Eye (tissue), 1 donor: ENCODE data around the gene GSTO2.

Experiments
- DNase-seq: peaks from one replicate; pipeline ENCODE4 v3.0.0-alpha.2; 2015

GSTO2 gene

DNA sequence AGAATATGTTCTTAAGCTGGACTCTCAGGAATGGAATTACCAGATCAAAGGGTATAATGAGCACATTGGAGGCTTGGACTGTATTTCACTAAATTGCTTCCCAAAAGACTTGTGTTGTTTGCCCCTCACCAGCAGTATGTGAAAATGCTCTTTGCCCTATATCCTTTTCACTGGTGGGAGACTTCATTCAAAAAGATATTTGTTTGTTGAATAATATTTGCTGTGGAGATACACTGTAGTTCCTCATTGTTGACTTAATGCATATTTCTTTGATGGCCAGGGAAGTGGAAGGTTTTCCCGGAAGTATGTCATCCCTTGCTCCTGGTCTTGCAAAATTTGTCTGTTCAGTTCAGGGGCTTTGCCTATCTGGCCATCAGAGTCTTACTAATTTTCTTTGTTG lies 19.4 kb downstream of the GSTO2 start:
- no peak for DNase-seq

DNA sequence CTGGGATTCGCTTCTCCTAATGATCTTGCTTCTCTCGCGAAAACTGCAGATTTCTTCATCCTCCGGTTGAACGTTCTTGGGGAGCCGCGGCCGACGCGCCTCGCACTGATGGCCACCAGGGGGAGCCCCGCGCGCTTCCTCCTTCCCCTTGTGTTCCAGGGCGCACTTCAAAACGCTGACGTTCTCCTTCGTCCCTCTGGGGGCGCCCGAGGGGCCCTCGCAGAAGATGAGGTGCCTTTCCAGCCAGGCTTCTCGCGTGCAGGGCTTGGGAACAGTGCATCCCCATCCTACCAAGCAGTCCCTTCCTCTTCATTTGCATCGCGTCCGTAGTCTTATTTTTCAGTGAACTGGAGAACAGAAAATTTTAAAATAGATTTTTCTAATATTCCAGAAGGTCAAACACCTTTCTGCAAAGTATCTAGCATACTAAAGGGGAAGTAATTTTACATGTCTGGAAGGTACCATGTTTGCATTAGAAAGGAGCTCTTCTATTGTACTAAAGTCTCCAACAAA lies 22.5 kb downstream of the GSTO2 start:
- DNase-seq, result peak; percentile 96

DNA sequence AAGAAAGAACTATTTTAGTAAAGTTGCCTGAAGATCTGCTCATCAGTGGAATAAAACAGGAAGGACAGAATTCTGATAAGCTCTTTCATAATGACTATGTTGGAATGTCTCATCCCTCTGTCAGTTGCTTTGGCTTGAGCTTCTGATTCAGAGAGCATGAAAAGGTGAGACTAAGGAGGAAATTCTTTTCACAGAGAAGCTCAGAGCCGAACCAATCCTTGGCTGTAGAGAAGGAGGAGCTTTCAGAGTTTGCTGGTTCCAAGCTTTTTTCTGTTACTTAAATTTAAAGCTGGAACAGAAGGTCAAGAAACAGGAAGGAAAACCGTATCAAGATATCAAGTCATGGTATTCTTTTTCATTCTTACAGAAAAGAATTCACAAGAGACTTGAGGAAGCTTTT lies 24.0 kb downstream of the GSTO2 start:
- no peak for DNase-seq

DNA sequence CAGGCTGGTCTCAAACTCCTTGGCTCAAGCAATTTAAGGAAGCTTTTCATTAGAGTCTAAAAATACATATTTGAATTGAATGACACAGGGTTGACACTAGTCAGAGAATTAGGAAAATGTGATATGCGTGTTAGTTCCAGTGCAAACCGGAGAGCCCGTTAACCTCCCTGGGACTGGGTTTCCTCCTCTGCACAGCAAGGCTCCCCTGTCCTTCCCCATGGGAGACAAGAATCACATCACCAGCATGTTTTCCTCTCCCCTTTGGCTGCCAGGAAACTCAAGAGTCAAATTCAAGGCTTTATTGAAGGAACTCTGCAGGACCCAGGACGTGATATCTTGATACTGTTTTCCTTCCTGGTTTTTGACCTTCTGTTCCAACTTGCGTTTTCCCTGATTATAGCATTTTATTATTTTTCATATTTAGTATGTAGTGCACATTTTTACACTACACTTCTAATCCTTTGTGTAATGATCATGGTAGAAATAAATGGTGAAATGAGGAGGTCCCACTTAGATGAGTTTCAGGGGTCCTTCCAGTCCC lies 24.9 kb downstream of the GSTO2 start:
- no peak for DNase-seq

DNA sequence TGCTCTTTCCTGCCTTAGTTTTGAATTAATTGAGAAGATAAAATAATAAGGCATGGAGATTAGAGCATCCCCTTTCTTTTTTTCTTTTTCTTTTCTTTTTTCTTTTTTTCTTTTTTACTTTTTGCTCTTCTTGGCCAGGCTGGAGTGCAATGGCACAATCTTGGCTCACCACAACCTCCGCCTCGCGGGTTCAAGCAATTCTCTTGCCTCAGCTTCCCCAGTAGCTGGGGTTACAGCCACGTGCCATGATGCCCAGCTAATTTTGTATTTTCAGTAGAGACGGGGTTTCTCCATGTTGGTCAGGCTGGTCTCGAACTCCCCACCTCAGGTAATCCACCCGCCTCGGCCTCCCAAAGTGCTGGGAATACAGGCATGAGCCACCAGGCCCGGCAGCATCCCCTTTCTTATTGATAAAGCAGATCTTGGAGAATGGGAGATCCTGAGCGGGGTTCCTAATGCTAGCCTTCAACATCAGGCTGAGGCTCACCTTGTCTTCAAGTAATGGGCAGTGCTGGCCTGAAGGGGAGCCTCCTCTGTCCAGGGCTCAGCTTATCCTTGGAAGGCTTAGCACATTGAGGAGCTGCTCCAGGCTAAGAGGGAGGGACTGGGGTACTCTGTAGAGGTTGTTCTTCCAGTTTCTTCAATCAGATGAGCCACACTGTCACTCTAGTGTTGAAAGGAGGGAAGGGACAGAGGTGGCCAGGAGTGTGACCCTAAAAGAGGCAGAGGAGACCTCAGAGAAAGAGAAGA lies 27.9 kb downstream of the GSTO2 start:
- DNase-seq, result no peak

DNA sequence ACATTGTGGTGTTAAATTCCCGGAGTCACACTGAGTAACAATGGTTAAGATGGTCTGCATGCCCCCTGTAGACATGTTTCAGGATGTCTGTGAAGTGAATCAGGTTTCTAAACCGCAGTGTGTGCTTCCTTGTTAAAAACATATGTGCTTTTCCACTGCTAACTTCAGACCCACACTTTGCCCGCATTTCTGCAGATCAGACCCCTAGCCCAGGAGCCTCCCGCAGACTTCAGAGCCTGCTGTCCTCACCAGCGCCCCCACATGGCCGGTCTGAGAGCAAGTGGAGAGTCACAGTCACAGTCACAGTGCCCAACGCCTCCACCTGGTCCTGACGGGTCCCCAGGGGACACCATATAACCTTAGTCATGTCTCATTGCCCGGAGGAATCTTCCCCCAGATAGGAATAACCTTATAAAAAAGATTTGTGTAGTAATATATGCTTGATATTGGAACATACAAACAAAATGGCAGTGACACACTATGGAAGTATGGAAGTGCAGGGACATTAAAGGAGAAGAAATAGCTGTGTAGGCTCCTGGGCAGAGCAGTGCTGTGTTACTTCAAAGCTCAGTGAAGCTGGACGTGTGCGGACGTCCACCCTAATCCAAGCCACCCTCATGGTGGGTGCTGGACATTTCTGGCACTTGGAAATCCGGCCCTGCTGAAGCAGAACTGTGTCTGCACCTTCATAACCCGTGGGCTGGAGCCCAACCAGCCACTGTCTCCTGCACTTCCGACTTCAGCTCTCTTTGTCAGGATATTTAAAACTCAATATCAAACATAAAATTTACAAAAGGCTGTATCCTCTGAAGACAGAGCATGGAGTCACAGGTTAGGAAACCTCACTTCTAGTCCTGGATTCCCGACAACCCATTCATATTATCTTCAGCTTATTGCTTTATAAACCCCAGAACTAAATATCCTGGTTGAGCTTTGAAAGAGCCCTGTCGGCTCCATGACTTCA lies 29.0 kb downstream of the GSTO2 start:
- DNase-seq, result no peak

DNA sequence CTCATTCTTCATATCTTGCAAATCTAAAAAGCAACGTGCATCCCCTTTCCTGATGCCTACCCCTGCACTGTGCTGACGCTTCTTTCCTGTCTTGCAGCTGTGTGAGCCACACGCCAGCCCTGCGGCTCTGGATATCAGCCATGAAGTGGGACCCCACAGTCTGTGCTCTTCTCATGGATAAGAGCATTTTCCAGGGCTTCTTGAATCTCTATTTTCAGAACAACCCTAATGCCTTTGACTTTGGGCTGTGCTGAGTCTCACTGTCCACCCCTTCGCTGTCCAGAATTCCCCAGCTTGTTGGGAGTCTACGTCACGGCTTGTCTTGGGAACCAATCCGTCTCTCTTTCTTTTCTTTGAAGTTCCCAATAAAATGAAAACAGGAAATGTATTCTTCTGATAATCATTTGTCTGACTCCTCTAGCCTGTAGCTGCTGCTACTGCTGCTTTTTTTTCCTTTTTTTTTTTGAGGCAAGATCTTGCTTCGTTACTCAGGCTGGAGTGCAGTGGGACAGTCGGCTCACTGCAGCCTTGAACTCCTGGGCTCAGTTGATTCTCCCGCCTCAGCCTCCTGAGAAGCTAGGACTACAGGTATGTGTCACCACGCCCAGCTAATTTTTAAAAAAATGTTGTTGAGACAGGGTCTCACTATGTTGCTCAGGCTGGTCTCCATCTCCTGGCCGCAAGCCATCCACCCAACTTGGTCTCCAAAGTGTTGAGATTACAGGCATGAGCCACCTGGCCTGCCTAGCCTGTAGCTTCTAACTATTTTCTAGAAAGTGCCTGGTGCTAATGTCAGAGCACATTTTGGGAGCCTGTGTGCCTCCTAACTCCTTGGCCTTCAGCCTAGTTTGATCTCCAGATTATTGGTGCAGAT lies 30.3 kb downstream of the GSTO2 start:
- no peak for DNase-seq

DNA sequence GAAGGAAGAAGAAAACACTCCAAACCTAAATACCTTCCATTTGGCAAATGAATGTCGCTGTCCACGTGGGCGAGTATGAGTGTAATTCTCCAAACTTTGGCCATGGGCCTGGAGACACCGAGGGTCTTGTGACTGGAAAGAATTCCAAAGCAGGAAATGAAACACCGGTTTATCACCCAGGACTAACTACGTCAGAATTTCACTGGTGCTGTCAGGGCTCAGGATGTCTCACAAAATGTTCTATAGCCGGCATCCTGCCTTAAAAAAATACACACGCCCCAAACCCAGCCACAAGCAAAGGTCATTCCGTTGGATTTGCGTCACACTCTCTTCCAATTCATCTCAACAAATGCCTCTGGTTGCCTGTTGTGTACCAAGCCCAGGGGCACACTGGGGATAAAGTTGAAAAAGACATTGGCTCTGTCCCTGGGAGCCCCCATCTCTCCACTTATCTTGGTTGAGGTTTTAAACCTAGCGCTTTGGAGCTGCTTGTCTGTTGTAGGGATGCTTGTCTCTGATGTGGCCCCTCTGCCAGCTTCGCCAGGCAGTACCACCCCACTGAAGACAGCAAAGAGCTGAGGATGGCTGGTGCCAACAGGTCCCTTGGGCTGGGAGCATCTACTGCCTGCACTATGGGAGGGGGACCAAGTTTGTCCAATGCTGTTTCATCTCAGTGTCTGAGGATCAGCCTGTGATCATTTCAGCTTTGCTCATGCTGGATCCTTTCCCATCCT lies 31.2 kb downstream of the GSTO2 start:
- no peak for DNase-seq

DNA sequence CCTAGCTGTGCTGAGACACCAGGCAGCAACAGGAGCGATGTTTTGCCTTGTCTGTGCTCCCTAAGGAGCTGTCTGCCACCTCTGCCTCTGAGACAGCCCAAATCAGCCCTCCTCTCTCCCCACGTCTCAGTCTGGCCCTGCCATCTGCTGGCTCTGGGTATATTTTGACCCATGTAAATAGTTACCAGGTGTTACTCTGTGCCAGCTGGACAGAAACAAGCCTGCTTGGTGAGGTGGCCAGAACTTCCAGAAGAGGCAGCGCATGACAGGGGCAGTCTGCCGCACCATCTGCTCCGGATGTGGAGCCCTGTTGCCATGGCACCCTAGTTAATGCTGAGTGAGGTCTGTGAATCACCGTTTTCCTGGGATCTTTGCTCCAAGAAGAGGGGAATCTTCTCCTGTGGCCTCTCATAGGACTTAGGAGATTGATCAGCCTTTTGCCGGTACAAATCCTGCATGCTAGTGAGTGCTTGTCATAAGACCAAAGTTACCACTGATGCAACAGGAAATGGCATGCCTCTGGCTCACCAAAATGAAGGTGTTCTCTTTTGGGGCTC lies 31.8 kb downstream of the GSTO2 start:
- peak; percentile 80 for DNase-seq

DNA sequence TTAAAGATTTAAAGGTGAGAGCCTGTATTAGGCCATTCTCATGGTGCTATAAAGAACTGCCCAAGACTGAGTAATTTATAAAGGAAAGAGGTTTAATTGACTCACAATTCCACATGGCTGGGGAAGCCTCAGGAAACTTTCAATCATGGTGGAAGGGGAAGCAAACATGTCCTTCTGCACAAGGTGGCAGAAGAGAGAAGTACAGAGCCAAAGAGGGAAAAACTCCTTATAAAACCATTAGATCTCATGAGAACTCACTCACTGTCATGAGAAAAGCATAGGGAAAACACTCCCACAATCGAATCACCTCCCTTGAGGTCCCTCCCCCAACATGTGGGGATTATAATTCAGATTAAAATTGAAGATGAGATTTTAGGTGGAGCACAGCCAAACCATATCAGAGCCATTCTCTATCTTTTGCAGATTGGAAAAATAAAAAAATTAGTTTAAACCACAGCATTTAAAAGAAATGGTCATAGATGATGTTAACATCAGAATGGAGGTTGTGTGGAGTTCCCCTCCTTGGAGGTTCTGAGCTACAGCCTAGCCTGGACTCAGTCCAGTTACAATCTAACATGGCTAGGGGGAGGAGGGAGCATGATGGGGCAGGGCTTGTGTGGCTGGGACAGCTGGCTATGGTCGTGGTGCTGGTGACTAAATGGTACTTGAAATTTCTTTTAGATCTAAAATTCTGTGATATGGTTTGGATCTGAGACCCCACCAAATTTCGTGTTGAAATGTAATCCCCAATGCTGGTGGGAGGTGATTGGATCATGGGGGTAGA lies 33.1 kb downstream of the GSTO2 start:
- no peak for DNase-seq

DNA sequence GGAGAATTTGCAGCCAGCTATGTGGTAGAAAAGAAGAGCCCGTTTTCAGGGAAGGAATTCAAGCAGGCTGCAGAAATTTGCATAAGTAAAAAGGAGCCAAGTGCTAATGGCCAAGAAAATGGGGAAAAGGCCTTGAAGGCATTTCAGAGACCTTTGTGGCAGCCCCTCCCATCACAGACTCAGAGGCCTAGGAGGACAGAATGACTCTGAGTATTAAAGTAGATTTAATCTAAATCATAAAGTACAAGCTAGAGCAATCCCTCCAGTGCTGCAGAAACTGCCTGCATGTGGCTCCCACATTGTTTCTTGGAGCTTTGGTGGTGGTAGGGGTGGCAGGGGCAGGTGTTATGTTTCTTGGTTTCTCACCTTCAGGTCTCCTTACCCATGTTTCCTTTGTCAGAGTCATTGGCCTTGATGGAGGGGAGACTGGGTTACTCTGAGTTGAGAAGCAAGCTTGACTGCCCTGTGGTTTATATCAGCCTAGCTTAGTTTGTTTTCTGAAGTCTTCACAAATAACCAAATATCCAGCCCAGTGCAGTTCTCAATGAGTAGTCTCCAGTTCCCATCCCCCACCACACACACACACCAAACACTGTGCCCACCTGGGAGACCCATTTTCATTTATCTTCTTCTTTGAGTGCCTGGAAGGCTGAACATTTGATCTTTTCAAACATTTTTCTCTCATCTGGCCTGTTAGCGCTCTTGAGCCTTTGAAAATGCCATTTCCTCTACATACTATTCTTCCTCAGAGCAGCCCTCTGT lies 34.8 kb downstream of the GSTO2 start:
- no peak for DNase-seq

DNA sequence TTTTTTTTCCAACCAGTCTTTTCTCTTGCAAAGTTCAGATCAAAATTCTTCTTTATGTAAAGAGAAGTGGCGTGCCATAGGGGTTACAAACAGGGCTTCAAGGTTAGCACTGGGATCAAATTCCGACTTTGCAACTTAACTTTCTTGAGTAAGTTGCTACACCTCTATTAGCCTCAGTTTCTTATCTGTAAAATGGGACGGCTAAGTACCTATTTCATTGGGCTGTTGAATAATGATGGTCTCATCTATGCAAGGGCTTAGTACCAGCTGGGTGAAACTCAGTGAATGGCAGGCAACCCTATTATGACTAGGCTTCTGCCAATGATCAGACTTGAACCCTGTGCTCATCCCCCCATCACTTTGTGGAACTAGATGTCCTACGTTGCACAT lies 35.4 kb downstream of the GSTO2 start:
- DNase-seq, result no peak

DNA sequence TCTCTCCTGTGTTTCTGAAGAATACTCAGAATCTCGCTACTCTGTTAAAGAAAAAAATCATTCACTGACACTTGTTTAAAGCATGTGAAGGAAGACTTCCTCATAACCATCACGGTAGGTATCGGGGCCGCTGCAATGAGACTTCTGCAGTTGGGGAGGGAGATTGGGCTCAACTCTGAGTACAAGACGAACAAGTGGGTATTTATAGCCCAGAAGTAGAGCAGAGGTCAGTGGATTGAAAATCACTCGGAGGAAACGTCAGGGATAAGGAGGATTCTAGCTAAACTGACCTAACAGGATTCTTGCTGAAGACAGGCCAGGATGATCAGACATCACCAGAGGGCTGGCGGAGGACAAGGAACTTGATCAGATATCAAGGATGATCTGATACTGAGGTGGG lies 35.9 kb downstream of the GSTO2 start:
- no peak for DNase-seq

DNA sequence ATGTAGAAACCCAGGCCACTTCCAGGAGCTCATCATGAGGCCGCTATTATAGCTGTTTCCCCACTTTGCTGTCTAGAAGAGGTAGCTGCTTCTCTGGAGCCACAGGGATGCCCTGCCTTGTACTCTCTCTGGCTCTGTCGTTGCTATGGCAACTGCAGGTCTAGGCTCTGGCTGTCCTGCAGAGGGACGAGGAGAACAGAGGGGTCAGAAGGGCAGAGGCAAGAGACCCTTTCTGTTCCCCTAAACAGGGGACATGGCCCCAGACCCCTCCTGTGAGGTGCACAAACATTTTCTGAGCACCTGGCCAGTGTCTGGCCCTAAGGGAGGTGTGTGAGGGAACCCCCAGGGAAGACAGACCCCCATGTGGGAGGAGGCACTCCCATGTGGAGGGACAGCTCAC lies 37.9 kb downstream of the GSTO2 start:
- peak; percentile 52 for DNase-seq

DNA sequence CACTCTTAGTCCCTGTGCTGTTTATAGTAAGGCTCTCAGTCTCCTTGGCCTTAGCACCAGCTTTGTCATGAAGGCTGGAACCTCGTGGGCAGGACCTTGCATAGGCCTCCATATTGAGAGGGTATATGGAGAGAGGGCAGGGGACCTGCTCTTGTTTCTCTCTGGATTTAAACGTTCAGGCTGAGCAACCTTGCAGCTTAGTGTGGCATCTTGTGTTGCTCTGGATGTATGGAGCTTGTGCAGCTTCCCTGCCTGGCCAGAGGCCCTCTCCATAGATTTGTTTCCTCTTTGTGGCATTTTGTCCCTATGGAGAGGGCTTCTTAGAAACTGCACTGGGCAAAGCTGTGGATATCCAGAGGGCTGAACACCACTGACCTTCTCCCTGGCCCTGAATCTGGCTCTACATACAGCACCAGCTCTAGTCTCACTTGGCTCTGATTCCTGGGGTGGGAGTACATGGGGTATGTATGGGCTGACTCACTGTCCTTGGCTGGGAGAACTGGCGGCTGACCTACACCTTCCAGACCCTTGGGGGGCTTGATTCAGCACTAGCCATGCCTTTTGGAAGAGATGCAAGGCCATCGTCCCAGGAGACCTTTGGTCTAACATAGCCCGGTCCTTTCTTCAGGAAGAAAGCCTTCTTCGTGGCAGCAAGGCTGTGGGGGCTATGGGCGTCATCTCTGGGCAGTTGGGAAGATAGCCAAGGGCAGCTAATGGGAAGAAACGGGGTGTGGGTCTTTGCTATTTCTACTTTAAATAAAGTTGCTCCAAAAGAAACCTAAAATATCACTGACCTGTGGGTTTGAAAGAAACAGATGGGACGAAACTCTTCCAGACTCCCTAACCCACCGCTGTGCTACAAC lies 38.8 kb downstream of the GSTO2 start:
- DNase-seq, result no peak

DNA sequence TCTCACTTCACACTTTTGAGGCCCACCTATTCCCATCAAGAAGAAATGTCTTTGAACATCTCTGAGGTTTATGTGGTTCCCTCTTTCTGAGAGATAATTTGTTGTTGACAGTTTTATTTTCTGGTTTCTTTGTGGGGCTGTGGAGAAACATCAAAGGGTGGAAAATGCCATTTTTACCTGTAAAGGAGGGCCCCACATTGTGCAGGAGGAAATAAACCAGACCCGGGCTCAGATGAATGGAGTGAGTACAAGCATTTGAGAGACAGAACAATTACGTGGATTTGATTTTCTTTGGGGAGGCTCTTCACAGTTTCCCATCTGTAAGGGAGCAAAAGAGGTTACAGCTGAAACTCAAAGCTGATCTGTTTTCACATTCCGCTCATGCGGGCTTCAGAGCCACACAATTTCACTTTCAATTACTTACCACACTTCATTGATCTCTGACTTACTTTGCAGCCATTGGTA lies 39.5 kb downstream of the GSTO2 start:
- DNase-seq, result no peak

DNA sequence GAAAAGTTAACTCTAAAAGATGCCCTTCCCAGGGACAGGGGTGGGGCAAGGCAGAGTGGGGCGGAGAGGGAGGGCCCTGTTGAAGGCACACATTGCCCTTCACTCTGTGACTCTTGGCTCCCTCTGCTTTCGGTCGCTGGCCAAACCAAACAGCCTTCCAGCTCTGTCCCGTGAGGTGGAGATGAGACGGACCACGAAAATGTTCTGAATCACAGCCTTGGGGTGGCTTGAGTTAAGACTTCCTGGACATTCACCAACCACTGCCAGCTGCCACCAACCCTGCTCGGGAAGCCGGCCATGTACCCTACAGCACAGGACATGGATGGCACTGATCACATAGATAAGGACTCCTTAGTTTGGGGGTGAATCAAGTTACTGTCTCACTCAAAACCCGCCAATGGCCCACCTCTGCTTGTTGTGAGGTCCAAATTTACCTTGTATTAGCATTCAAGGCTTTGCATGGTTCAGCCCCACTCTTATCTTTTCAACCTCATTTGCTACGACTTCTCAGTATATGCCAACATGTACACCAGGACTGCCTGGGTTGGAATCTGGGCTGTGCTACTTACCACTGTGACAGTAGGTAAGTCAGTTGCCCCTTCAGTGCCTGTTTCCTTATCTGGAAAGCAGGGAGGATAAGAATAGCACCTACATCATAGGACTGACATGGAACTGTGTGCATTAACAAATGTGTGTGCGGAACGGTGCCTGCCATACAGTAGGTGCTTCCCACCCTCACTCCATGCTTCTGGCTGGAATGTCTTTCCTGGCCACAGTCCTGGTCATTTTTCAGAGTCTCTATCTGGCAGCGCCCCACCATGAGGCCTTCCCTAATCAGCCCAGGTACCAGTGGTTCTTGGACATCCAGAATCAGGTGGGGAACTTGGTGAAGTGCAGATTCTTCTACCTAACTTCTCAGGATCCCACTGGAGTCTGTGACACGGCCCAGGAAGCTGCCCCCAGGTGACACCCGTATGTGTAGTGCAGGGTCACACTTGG lies 41.3 kb downstream of the GSTO2 start:
- DNase-seq, result no peak
